ENCODE data around the gene PCSK5.

GRCh38 chr9:76373784-76374474 is 483.5 kb downstream of the PCSK5 start:
- TF ChIP-seq CTCF (IDR thresholded peaks at IDR 0.05; ENCODE audit: poor library complexity) (no peak), EZH2phosphoT487 (IDR thresholded peaks at IDR 0.05; ENCODE audit: low read depth, severe bottlenecking, unreplicated experiment) (no peak), EZH2 (IDR thresholded peaks at IDR 0.05; ENCODE audit: borderline replicate concordance) (no peak)
